C4-2B (cell line): ENCODE results near the gene ENTPD8.

Experiments
- CTCF ChIP-seq: fragments of 450-650 bp; conservative IDR thresholded peaks from 2 replicates; pipeline ENCODE4 v1.5.1; 2017; ENCODE audit warnings: mild to moderate bottlenecking
- ZFX ChIP-seq: fragments of 450-650 bp; IDR thresholded peaks from 2 replicates; pipeline ENCODE4 v1.6.1; 2017

- TF ChIP-seq CTCF (peak; percentile 98), ZFX (peak; percentile 96)
These were observed 18.3 kb downstream of the ENTPD8 start, which contains the start of the genes EXD3 and NOXA1 for GRCh38 chr9:137422604-137423513.
